DMS 273 (cell line): ENCODE results near the gene MAPRE3.

Experiments
- DNase-seq: peaks from one replicate; lab custom pipeline; 2025; ENCODE audit not compliant: unreplicated experiment; lab: John Stamatoyannopoulos, UW

Gene MAPRE3

GRCh38 chr2:27010139-27010538, 39.7 kb downstream of the MAPRE3 start:
- no peak for DNase-seq

GRCh38 chr2:27013738-27014137, 43.3 kb downstream of the MAPRE3 start:
- no peak for DNase-seq

GRCh38 chr2:27014771-27015433, 44.5 kb downstream of the MAPRE3 start:
- DNase-seq, result peak; percentile 75

GRCh38 chr2:27016801-27017325, 46.4 kb downstream of the MAPRE3 start:
- DNase-seq, result peak; percentile 95

GRCh38 chr2:27018142-27018541, 47.7 kb downstream of the MAPRE3 start:
- no peak for DNase-seq

GRCh38 chr2:27019459-27019858, 49.0 kb downstream of the MAPRE3 start:
- DNase-seq, result no peak

GRCh38 chr2:27019931-27020855, 49.8 kb downstream of the MAPRE3 start:
- no peak for DNase-seq

- DNase-seq, result no peak
Observed at GRCh38 chr2:27021253-27022049, 51.0 kb downstream of the MAPRE3 start.

- no peak for DNase-seq
Observed at GRCh38 chr2:27023740-27024139, 53.3 kb downstream of the MAPRE3 start.

- peak; percentile 33 for DNase-seq
Observed at GRCh38 chr2:27024188-27024587, 53.8 kb downstream of the MAPRE3 start.

- DNase-seq, result peak; percentile 22
Observed at GRCh38 chr2:27024812-27025211, 54.4 kb downstream of the MAPRE3 start.

- no peak for DNase-seq
Observed at GRCh38 chr2:27025281-27025800, 54.9 kb downstream of the MAPRE3 start.

- no peak for DNase-seq
Observed at GRCh38 chr2:27025861-27026851, 55.7 kb downstream of the MAPRE3 start.

GRCh38 chr2:27027211-27027651, 56.8 kb downstream of the MAPRE3 start:
- no peak for DNase-seq

- DNase-seq, result no peak
Observed at GRCh38 chr2:27029051-27029450, 58.6 kb downstream of the MAPRE3 start.

GRCh38 chr2:27032495-27033252, 62.2 kb downstream of the MAPRE3 start, which contains the start of gene TMEM214:
TSS of gene TMEM214 (plus strand) at chr2:27032965. CDS start at chr2:27033016, 51 bp downstream.
- peak; percentile 95 for DNase-seq

- DNase-seq, result no peak
Observed at GRCh38 chr2:27033253-27033852, 62.9 kb downstream of the MAPRE3 start.

- DNase-seq, result no peak
Observed at GRCh38 chr2:27038012-27038411, 67.6 kb downstream of the MAPRE3 start.
